ENCODE data around the gene NKX6-2.

- TF ChIP-seq POLR2A (IDR thresholded peaks at IDR 0.05) (no peak), CTCF (IDR thresholded peaks at IDR 0.05) (no peak)
Measured at GRCh38 chr10:132752378-132752777, 33.6 kb downstream of the NKX6-2 start.
